Activated T-cell treated with anti-CD3 and anti-CD28 coated beads, Interleukin-2, amount 50 U/mL, for 4 hours (primary cell): ENCODE measurements around the gene SPTBN1. TPM values are rescaled to one million over a fixed set of nuclear protein-coding genes. Genes with fewer than 3 reads are reported as not detected.

Experiments
- ATAC-seq, 2 donors: fragments of 200-7000 bp; cut with Tn5 transposase; one replicate each; pipeline ENCODE4 v1.10.0; 2021
- DNase-seq: peaks from one replicate; pipeline ENCODE4 v3.0.0-alpha.2; 2020
- H3K27me3 Mint-ChIP-seq: one replicate; pipeline ENCODE4 v1.8.0; 2021; ENCODE audit warnings: low read depth, mixed read lengths
- H3K36me3 Mint-ChIP-seq: one replicate; pipeline ENCODE4 v1.8.0; 2022; ENCODE audit warnings: mixed read lengths; ENCODE audit not compliant: insufficient read depth
- H3K4me1 Mint-ChIP-seq: one replicate; pipeline ENCODE4 v1.8.0; 2021; ENCODE audit warnings: low read depth, mixed read lengths
- H3K4me3 Mint-ChIP-seq: one replicate; pipeline ENCODE4 v1.8.0; 2021; ENCODE audit warnings: mild to moderate bottlenecking, moderate library complexity, mixed read lengths
- H3K9me3 Mint-ChIP-seq: one replicate; pipeline ENCODE4 v1.8.0; 2021; ENCODE audit warnings: mixed read lengths
- total RNA-seq, 3 donors: library from RNA; stranded (reverse); gene quantifications; one replicate each; pipeline ENCODE4 v1.2.1, GENCODE V29; 2021

SPTBN1 gene
- total RNA-seq, 3 donors from 2014 or later: 23.4 to 27.9 (median 24.0) TPM

DNA sequence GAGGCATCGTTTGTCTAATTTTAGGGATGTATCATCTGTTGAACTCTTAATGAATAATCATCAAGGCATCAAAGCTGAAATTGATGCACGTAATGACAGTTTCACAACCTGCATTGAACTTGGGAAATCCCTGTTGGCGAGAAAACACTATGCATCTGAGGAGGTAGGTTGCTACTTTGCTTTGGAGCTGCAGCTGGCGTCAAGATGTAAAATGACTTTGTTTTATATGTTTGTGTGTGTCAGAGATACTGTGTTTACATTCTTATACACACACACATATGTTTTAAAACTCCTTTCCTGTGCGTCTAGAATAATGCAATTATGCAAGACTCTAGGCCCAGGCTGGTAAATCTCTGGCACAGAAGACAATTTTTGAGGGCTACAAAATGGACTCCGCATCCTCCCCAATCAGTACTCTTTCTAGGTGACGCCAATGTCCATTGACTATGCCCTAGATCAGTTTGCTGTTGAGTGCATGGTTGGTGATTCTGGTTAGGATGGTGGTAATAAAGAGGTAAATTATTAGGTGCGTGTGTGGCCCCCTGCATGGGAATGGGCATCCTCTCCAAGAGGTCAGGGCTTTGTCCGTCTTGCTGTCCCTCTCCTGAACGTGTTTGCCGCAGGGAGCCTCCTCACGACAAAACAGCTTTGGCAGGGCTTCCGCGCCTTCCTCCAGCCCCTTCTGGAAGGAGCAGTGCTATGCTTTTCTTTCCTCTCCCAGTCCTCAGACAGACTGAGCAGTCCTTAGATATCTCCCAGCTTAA, 199.1 kb downstream of the SPTBN1 start:
- Mint-ChIP-seq H3K4me1 (peaks cover 10% of the 10 kb centered on the region), H3K4me3 (no peak overlapping the region), H3K36me3 (peaks cover 59% of the 10 kb centered on the region), H3K27me3 (no peaks in the 10 kb centered on the region), H3K9me3 (no peaks in the 10 kb centered on the region)
- DNase-seq (no peak), ATAC-seq (no peak)

DNA sequence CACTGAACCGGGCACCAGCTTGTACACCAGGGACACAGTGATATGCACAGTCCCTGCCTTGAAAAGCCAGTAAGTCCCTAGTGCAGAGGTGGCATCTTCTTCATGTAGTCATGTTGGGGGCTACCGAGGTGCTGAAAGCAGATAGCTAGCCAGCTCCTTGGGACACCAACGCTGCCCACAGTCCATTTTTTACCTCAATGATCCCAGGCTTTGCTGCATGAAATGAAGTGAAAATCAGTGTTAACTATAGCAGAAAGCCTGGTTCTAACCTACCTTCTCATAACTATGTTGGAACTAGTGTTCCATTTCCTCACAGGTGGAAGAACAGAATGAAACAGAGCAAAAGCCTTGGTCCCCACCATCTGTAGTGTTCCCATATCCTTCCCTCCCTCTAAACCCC, 200.7 kb downstream of the SPTBN1 start:
- Mint-ChIP-seq H3K4me3 (no peak overlapping the region), H3K9me3 (no peaks in the 10 kb centered on the region), H3K36me3 (peaks cover 63% of the 10 kb centered on the region), H3K27me3 (no peaks in the 10 kb centered on the region), H3K4me1 (peaks cover 10% of the 10 kb centered on the region)
- no peak for ATAC-seq
- no peak for DNase-seq

DNA sequence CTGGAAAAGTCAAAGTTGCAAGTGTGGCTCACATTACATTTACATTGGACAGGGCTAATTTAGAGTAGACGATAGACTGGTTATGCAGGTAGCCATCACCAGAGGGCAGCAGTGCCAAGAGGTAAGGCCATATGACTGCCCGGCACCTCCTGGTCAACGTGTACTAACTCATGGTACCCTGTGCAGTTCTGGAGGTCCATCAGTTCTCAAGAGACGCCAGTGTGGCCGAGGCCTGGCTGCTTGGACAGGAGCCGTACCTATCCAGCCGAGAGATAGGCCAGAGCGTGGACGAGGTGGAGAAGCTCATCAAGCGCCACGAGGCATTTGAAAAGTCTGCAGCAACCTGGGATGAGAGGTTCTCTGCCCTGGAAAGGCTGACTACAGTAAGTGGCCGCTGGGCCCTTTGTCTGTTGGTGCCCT, 201.5 kb downstream of the SPTBN1 start:
- Mint-ChIP-seq H3K4me1 (peaks cover 7% of the 10 kb centered on the region), H3K4me3 (no peak overlapping the region), H3K36me3 (peaks cover 64% of the 10 kb centered on the region), H3K27me3 (no peaks in the 10 kb centered on the region), H3K9me3 (no peaks in the 10 kb centered on the region)
- peak; percentile 39 to 52 for ATAC-seq
- DNase-seq: no peak

DNA sequence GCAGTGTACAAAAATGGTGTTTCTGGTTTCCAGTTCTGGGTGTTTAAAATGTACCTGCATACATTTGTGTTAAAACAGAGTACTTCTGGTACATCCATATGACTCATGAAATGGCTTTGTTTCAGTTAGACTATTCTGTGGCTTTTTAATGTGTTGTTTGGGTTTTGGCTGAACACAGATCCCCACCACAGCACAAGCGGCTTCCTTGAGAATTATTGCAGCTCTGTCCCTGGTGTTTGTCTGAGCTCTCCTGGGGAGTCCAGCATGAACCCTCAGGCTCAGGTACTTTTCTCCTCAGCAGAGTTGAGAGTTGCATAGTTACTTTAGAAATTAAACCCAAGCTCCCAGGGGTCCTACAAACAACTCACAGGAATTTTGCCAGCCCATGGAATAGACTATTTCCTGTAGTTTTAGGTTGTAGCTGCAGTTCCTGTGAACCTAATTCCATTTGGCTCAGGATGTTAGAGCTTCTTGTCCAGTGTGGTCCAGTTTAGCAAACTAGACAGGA, 202.5 kb downstream of the SPTBN1 start:
- no peaks in the 10 kb centered on the region for H3K27me3 Mint-ChIP-seq
- DNase-seq (no peak), ATAC-seq (peak; percentile 66 to 85)
- H3K4me3 Mint-ChIP-seq: no peak overlapping the region
- H3K9me3 Mint-ChIP-seq: no peaks in the 10 kb centered on the region
- H3K4me1 Mint-ChIP-seq: peaks cover 3% of the 10 kb centered on the region
- H3K36me3 Mint-ChIP-seq: peaks cover 63% of the 10 kb centered on the region

DNA sequence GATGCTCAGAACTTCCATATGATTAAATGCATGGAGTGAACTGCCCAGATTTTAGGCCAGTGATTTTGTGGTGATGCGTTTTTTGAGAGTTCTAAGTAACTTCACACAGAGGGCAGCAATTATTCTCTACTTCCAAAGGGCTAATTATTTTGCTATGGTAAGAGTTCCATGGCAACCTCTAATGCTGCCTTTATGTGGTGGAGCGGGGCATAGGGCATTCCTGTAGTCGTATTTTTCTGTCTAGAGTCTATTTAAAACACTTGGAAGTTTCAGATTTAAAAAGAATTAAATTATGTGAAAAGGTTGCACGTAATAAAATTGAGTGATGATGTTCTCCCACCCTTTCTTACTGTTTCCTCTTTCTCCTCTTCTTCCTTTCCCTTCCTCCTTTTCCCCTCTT, 203.4 kb downstream of the SPTBN1 start:
- Mint-ChIP-seq H3K27me3 (no peaks in the 10 kb centered on the region), H3K9me3 (no peaks in the 10 kb centered on the region), H3K4me3 (no peak overlapping the region), H3K4me1 (peaks cover 3% of the 10 kb centered on the region), H3K36me3 (peaks cover 61% of the 10 kb centered on the region)
- ATAC-seq (no peak), DNase-seq (no peak)

DNA sequence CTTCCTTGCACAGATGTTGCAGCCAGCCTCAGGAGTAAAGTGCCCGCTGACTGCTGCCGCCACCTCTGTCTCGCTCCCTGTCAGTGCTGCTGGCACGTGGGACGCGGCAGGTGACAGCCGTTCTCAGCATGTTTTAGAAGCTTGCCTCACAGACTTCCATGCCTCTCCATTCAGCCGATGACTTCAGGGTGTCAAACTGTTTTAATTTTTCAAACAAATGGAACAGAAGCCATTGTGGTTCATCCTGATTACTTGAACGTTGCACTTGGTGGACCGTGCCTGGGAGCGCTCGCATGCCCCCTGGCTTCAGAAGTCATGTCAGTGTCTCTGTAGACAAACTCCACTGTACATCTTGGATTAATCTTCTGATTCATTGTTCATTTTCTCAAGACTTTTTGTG, 204.6 kb downstream of the SPTBN1 start:
- no peak for DNase-seq
- Mint-ChIP-seq H3K27me3 (no peaks in the 10 kb centered on the region), H3K4me3 (no peak overlapping the region), H3K9me3 (no peaks in the 10 kb centered on the region), H3K4me1 (peaks cover 5% of the 10 kb centered on the region), H3K36me3 (peaks cover 60% of the 10 kb centered on the region)
- ATAC-seq: no peak

DNA sequence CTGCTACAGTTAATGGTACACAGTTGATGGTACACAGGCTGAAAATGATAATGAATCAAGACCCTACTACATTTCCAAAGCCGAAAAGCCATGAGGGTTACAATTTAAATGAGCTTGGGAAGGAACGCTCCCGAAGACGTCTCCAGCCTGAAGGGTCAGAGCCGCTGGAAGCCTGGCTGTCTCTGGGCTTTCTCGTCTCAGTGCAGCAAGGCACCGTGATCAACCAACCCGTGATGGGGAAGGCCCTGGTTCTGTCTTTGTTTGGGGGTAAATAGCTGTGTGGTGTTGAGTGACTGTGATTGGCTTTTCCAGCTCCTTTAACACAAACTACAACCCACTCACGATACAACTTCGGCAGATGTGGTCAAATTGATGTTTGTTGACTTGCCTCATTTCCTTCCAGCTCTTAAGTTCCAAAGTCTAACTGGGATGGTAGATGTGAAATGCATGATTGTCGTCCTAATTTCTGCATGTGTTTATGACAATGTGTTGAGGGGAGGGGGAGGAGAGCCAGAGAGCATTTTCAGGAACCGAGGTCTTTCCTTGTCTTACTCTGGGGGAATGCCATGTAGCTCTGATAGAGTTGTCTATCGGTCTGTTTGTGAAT, 207.4 kb downstream of the SPTBN1 start:
- Mint-ChIP-seq H3K36me3 (peaks cover 66% of the 10 kb centered on the region), H3K27me3 (no peaks in the 10 kb centered on the region), H3K9me3 (no peaks in the 10 kb centered on the region), H3K4me1 (peaks cover 4% of the 10 kb centered on the region), H3K4me3 (no peak overlapping the region)
- DNase-seq (no peak), ATAC-seq (no peak)

DNA sequence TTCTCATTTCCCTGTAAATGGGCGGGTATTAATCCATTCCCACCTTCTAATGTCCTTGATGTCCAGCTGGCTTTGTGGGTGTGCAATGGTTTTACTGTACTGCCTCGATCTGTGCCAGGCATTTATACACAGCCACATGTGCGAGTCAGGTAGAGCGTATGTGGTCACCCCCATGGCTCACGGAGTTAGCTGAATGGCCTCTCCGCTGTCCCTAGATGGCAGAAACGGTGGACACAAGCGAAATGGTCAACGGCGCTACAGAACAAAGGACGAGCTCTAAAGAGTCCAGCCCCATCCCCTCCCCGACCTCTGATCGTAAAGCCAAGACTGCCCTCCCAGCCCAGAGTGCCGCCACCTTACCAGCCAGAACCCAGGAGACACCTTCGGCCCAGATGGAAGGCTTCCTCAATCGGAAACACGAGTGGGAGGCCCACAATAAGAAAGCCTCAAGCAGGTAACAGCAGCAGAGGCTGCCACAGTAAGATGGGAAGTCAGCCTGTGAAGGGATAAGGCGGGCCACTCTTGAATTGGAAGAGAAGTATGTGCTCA, 208.2 kb downstream of the SPTBN1 start:
- peaks cover 4% of the 10 kb centered on the region for H3K4me1 Mint-ChIP-seq
- DNase-seq (no peak), ATAC-seq (no peak)
- H3K36me3 Mint-ChIP-seq: peaks cover 63% of the 10 kb centered on the region
- H3K27me3 Mint-ChIP-seq: no peaks in the 10 kb centered on the region
- no peaks in the 10 kb centered on the region for H3K9me3 Mint-ChIP-seq
- no peak overlapping the region for H3K4me3 Mint-ChIP-seq

DNA sequence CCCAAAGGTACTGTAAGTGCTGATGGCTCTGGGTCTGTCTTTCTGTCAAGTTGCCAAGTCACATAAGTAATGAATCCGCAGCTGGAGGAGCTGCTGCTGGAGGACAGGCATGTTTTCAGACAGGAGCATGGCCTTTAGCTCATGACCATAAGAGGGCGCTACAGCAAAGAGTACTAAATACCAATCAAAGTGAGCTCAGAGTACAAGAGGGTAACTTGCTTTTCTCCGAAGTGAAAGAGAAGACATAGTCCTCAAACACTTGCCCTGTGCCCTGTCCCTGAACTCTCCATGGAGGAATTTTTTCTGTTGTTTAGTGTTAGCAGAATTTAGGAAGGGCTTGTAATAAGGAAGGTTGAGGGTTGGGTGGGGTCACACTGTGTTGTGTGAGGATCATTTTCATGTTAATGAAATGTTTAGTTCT, 209.3 kb downstream of the SPTBN1 start:
- no peak overlapping the region for H3K4me3 Mint-ChIP-seq
- ATAC-seq (peak; percentile 60 to 72), DNase-seq (no peak)
- no peaks in the 10 kb centered on the region for H3K9me3 Mint-ChIP-seq
- peaks cover 4% of the 10 kb centered on the region for H3K4me1 Mint-ChIP-seq
- peaks cover 54% of the 10 kb centered on the region for H3K36me3 Mint-ChIP-seq
- no peaks in the 10 kb centered on the region for H3K27me3 Mint-ChIP-seq

DNA sequence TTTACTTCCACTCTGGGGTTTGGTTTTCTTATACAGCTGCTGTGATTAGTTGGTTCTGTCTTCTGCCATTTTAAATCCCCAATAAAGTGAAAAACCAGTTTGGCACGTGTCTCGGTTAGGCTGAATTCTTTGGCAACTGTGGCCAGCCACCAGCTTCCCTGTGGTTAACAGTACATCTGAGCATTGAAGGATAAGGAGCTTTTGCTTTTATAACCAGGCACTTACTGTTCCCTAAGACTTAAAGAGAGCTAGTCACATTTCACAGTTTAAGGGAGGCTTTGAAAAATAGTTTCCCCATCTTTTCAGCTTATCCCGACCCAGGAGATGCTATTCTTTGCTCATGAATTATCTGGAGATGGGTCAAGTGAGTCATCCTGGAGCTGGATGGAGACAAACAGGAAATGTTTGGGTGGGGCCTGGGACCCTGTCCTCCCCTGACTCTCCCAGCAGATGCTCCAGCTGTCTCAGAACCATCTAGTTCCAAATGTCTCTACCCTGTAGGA, 210.1 kb downstream of the SPTBN1 start:
- H3K4me3 Mint-ChIP-seq: no peak overlapping the region
- no peak for ATAC-seq
- H3K27me3 Mint-ChIP-seq: no peaks in the 10 kb centered on the region
- no peak for DNase-seq
- H3K9me3 Mint-ChIP-seq: no peaks in the 10 kb centered on the region
- H3K4me1 Mint-ChIP-seq: peaks cover 4% of the 10 kb centered on the region
- peaks cover 54% of the 10 kb centered on the region for H3K36me3 Mint-ChIP-seq

DNA sequence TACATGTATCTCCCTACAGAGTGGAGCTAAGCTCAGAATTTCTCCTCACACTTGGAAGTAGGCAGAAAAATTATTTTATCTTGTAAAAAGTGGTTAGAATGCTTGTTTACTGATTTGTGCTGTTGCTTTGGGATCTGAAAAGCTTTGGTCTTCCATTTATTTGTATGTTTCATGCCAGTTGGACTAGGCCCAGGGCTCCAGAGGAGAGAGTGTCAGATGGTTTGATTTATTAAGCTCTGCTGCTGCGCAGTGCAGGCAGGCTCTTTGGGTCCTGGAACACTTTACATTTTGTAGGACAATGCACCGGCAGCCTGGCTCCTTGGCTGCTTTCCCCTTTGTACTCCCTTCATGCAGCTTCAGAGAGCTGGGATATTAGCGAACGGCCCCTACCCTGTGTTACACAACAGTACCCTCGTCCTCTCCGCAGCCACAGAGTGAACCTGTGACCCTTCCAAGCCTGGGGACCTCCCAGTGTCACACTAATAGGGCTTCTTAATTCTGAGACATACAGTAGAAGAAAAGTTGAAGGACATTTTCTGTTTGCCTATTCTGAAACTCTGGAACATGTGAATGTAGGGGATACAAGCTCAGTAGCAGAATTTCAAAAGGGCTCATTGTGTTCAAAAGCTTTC, 210.6 kb downstream of the SPTBN1 start:
- no peaks in the 10 kb centered on the region for H3K9me3 Mint-ChIP-seq
- ATAC-seq (no peak), DNase-seq (no peak)
- peaks cover 52% of the 10 kb centered on the region for H3K36me3 Mint-ChIP-seq
- H3K27me3 Mint-ChIP-seq: no peaks in the 10 kb centered on the region
- H3K4me1 Mint-ChIP-seq: peaks cover 4% of the 10 kb centered on the region
- no peak overlapping the region for H3K4me3 Mint-ChIP-seq

DNA sequence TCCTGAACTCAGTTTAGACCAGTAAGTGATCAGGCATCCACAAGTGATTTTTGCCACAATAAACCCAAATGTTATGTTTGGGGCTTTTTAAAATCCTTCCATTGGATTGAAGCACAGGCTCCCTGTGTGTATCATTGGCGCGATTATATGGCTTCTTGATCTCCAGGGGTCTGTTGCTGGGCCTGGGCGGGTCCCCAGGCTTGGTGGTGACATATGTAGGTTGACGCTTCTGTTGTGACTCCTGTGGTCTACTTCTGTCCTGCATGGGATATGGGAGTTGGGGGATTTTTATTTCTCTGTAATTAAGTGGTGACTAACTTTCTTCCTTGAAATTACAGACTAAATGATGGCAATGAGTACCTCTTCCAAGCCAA, 211.1 kb downstream of the SPTBN1 start:
- Mint-ChIP-seq H3K27me3 (no peaks in the 10 kb centered on the region), H3K4me1 (peaks cover 4% of the 10 kb centered on the region), H3K36me3 (peaks cover 50% of the 10 kb centered on the region), H3K4me3 (no peak overlapping the region), H3K9me3 (no peaks in the 10 kb centered on the region)
- ATAC-seq (no peak), DNase-seq (no peak)

DNA sequence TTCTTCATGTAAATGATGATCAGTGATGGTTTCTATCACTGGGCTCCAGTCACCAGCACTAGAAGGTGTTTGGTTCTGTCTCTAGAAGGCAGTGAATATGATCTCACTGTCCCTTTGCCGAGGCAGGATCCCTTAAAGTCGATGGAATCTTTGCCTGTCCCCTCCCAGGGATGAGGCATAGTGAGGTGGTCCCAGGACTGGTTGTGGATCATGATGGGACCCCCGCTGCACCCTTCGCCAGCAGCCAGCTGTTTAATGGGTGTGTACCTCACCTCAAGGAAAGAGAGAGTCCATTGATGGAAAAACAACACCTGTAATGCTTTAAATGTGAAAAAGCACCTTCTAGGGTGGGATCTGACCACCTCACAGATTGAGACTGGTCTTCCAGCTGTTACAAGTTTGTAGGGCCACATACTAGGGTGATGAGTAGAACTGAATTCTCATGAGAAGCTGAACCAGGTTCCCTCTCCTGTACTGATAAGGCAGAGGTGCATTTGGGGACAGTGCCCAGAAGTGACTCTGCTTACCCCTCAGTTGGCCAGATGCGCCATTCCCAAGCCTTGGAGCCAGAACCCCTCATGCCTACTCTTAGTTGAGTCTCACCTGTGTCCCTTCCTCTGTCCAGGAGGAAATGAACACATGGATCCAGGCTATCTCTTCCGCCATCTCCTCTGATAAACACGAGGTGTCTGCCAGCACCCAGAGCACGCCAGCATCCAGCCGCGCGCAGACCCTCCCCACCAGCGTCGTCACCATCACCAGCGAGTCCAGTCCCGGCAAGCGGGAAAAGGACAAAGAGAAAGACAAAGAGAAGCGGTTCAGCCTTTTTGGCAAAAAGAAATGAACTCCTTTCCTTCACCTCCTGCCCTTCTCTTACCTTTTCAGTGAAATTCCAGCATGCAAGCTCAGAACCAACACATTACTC, 211.9 kb downstream of the SPTBN1 start:
- H3K9me3 Mint-ChIP-seq: no peaks in the 10 kb centered on the region
- H3K4me3 Mint-ChIP-seq: no peak overlapping the region
- no peak for ATAC-seq
- DNase-seq: no peak
- H3K36me3 Mint-ChIP-seq: peaks cover 43% of the 10 kb centered on the region
- H3K4me1 Mint-ChIP-seq: peaks cover 6% of the 10 kb centered on the region
- no peaks in the 10 kb centered on the region for H3K27me3 Mint-ChIP-seq
